GM18507 (cell line): ENCODE data around the gene MAD1L1.
"Not testable (repeated sequence)": the region's sequence is repeated elsewhere in the genome, so short reads cannot be mapped to it uniquely, and the experiment has no call there.

Source experiments
- DNase-seq: peaks from one replicate; pipeline ENCODE4 v3.0.0; 2011; ENCODE audit warnings: low read depth; ENCODE audit not compliant: insufficient read length; ENCODE audit errors: extremely low spot score
- FAIRE-seq: peaks from 2 replicates; lab custom pipeline; 2011; peaks lifted over from hg19 to GRCh38; lab: Jason Lieb, UNC

The MAD1L1 gene

DNA sequence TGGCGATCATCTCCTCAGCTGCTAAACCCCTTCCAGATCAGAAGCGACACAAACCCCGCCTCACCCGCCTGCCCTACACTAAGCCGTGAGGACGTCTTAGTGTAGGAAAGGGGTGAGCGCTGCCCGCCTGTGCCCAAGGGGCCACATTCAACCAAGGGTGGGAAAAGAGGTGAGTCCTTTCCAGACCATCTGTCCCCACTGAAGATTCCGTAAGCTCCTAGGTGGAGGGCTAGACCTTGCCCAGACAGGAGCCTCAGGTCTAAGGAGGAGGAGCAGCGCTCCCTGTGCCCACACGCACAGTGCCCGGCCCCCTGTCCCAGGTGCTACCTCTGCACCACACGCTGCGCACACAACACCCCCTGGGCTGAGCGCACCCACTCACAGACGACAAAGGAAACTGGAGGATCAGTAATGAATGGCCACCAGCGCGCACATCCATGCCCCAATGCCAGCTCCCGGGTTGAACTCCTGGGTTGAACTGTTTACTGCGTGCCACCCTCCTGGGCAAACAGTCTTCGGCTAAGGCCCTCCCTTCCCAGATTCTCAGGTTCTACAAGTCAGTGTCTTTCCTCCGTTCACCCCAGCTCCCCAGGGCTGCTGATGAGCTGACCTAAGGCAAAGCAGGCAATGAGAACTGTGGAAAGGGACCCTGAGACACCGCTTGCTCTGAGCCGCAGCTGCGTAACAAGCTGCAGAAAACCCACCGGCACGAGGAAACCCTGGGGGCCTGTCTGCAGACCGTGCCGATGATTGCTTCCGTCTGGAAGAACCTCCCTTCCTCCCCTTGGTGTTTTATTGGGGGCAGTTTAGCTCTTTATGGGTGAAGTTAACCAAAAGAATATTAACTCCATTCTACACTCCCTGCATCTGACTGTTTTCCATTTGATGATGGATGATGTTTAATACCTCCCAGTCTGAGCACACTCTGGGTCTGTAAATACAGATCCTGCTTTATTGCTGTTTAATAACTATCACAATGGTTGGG is 185.9 kb downstream of the MAD1L1 start:
- DNase-seq, result no peak
- no peak for FAIRE-seq

DNA sequence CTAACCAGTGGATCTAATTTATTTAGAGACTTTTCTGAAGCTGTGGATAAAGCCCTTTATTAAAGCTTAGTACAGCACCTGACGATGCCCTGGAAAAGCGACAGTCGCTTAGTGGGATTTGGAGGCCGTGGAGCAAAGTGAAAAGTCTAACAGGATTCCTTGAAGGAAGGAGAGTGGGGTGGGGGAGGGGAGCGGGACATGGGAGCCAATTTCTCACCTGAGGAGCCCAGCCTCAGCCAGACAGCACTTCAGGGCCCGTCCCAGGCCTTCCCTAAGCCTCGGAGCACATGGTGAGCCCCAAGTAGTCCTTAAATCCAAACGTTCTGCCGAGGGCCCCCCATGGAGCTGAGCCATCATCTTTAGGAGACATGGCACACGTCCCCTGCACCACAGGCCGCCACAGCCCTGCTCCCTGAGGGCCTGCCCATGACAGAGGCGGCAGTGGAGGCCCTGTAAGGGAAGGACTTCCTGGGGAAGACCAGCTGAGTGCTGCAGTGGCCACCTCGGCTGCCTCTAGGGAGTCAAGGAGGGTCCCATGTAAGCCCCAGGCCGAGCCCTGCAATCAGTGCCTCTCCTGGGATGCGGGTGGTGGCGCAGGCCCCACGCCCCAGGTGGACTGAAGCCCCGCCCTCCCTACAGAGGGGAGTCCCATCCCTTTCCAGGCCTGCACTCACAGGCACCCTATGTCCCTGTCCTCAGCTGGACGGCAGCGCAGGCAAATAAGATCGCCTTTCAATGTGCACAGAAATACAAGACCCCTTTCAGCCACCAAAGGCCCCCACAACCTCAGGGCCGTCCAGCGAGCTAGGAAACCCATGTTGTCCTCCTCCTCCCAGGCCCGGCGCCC is 187.0 kb downstream of the MAD1L1 start:
- FAIRE-seq (no peak), DNase-seq (no peak)

DNA sequence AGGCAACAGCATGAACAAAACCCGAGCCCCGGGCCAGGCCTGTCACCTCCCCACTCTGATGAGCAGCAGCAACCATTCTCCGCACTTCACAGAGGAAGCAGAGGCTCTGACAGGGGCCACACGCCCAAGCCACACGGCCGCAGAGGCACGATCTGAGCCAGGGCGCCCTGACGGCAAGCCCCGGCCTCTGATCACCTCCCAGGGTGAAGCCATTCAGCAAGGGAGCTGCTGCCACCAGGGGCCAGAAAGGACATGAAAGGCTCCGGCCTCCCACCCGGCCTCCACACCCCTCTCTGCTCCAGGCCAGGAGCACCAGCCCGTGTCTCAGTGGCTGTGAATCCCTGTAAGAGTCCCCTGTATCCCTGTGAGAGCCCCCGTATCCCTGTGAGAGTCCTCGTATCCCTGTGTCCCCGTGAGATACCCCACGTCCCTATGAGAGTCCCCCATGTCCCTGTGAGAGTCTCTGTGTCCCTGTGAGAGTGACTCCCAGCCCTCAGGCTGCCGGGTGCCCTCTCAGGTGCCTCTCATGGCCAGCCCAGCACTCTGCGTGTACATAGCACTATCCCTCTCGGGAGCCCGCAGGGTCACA is 187.8 kb downstream of the MAD1L1 start:
- DNase-seq, result no peak
- FAIRE-seq, result no peak

DNA sequence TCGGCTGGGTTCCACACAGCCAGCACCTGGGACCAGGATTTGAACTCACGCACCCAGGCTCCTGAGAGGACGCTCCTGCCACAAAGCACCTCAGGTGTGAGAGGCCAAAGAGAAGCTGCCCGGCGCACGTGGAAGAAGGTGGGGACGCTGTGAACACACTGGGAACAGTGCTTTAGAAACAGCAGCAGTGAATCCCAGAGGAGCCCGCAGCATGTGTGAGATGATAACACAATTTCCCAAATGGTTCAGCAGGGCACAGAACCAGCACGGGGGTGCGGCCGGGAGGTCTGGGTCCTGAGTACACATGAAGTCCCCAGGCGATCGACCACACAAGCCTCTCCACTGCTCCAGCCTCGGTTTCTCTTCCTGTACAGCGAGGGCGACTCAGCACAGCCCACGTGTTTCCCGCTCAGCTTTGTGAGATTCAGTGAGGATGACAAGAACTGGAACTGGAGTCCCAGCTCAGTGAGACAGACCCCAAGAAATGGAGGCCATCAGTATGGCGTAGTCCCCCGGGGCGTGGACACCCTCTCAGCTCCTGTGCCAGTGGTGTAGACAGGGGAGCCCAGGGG is 188.3 kb downstream of the MAD1L1 start:
- DNase-seq (no peak), FAIRE-seq (no peak)

DNA sequence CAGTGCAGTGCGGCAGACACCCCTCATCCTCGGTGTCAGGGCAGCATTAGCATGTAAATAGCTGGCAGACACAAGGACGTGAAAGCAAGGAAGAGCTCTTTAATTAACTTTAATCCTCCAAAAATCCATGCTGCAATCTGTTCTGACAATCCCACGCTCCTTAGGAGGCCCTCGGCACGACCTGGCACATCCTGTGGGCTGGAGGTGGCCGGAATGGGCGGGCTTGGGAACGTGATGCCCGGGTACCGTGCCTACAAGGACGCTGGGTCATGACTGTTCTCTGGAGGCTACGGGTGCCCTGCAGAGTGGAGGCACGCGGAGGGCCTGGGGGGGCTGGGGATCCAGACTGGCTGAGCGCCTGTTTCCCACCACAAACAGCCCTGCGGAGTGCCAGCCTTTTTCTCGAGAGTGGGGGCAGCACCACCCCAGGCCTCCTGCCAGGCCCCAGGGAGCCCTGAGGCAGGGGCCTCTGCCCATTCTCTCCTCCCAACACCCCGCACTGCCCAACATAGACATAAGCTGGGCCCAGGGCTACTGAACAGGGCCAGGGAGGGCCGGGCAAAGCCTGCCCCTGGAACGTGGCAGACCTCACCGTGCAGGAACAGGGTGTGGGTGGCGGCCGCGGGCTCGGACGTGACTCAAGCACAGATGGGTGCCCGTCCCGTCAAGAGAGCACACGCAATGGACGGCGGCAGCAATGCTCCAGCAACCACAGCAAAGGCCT is 189.3 kb downstream of the MAD1L1 start:
- DNase-seq (no peak), FAIRE-seq (no peak)

DNA sequence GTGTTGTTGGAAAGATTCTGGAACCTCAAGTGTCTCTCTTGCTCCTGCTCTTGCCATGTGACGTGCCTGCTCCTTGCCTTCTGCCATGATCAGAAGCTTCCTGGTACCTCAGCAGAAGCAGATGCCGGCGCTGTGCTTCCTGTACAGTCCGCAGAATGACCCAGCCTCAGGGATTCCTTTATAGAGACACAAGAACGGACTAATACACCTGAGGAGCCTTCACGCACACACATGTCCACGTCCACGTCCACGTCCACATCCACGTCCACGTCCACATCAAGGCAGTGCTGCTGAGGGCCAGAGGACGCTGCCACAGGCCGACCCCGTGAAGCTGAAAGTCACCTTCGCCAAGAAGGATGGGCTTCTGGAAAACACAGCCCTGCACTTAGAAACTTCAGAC is 190.1 kb downstream of the MAD1L1 start:
- FAIRE-seq, result no peak

DNA sequence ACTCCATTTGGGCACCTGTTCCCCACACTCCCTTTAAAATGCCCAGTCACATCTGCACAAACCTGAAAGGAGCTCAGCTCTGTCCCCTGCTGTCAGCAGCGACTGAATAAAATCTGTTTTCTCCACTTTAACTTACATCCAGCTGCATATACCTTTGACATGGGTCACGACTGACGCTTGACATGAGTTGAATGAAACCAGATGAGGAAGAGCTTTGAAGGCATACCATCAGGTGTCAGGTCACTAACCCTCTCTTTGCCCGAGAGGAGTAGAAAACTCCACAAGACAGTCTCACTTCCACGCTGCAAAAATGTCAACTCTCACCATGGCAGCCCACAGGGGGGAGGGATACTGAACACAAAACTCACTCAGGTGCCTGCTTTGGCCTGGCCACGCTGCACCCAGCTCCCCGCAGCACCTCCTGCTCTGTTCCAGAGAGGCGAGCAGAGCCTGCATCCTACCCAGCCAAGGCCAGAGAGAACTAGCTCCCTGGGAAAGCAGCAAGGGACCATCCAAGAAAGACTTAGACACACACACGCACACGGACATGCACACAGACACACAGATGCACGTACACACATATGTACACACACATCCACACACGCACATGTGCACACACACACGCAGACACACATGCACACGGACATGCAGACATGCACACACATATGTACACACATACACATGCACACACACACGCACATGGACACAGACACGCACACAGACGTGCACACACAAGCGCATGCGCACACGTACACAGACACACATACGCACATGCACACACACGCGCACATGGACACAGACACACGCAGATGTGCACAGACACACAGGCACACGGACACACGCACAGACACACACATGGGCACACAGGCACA is 191.0 kb downstream of the MAD1L1 start:
- FAIRE-seq, result no peak

More for the DNA sequence above, 190.1 kb downstream of the MAD1L1 start:
- DNase-seq, result no peak

DNA sequence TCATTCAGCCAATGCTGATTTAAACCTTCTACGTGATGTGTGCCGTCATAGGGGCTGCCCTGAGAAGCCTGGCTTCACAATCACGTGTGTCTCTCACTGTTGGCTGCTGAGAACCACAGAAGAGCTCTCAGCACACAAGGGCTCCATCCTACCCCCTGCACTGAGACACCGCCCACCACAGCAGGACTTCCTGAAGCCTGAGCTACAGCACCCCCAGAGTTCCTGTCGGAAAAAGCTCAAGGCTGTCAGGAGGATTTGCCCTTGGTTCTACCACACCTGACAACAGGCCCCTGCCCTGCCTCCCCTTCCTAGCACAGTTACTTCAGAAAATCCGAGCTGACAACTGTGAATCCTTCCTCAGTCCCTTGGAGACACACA is 191.9 kb downstream of the MAD1L1 start:
- DNase-seq (no peak), FAIRE-seq (no peak)

More for the DNA sequence above, 191.0 kb downstream of the MAD1L1 start:
- no peak for DNase-seq

DNA sequence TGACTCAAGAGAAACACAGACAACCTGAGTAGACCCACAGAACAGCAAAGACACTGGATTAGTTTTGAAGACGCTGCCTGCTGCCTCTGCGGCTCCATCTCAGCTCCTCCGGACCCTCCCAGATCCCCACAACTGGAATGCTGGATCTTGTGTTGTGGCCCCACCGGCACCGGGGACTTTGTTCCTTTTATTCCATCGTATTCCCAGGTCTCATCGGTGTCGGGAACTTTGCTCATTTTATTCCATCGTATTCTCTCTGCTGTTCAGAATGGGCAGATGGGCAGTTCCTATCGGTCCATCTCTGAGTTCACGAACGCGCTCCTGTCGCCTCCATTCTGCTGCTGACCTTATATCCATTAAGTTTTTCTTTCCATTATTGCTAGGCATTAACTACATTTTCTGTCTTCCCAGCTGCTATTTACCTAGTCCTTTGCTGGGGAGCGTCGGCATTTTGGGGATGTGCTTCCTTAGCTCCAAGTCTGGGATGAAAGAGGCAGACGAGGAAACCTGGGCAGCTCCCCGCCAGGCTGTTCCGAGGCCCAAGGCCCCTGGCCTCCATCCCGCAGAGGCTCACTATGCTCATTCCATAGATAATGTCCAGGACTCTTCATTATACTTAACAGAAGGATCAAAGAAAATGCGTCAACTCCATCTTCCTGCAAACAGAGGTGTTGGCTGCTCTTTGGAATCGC is 192.4 kb downstream of the MAD1L1 start:
- DNase-seq, result no peak
- no peak for FAIRE-seq

DNA sequence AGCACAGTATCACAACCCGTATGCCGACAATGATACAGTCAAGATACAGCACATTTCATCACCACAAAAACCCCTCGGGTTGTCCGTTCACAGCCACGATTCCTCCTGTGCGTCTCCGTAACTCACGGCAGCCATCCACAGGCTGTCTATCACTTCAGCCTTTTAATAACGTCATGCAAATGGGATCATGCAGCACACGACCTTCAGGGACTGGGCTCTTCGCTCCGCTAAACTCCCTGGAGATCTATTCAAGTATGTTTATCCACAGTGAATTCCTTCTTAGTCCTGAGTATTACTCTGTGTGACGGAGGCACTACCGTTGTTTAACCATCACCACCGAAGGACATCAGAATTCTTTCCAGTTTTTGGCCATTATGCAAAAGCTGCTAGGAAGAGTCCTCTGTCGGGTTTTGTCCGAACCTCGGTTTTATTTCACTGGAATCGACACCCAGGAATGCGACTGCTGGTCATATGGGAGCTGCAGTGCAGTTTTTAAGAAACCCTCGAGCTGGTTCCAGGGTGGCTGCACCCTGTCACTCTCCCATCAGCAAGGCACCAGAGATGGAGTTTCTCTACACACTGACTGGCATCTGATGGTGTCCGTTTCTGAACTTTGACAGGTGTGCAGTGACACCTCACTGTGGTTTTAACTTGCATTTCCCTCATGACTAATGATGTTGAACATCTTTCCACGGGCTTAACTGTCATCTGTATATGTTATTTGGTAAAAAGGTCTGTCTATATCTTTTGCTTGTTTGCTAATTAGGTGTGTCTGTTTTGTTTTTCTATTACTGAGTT is 193.6 kb downstream of the MAD1L1 start:
- DNase-seq (no peak), FAIRE-seq (peak; percentile 79)

DNA sequence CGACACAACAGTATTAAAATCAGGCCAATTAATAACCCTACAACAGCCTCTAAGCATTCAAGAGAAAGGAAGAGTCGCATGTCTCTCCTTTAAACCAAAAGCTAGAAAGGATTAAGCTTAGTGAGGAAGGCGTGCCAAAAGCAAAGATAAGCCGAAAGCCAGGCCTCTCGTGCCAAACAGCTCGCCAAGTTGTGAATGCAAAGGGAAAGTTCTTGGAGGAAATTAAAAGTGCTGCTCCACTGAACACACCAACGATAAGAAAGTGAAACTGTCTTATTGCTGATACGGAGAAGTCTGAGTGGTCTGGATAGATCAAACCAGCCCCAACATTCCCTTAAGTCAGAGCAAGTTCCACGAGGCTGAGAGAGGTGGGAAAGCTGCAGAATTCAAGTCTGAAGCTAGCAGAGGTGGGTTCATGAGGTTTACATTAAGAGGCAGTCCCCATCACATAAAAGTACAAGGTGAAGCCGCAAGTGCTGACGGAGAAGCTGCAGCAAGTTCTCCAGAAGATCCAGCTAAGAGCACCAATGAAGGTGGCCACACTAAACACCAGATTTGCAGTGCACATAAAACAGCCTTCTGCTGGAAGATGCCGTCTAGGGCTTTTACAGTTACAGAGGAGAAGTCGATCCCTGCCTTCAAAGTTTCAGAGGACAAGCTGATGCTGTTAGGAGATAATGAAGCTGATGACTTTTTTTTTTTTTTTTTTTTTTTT is 194.8 kb downstream of the MAD1L1 start:
- no peak for DNase-seq
- FAIRE-seq, result peak; percentile 87

DNA sequence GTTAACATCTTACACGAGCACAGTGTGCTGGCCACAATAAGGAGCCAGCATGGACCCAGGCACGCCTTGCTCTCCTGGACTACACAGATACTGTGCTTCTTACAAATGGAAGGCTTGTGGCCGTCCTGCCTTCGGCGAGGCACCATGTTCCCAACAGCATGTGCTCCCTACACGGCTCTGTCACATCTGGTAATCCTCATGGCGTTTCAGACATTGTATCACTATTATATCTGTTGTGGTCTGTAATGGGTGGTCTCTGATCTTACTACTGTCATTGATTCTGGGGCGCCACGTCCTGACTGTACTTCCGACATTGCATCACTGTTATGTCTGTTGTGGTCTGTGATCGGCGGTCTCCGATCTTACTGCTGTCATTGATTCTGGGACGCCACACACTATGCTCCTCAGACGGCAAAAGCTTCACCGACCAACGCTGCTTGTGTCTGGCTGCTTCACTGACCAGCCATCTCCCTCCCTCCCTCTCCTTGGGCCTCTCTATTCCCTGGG is 195.4 kb downstream of the MAD1L1 start:
- FAIRE-seq, result no peak
- DNase-seq, result no peak

DNA sequence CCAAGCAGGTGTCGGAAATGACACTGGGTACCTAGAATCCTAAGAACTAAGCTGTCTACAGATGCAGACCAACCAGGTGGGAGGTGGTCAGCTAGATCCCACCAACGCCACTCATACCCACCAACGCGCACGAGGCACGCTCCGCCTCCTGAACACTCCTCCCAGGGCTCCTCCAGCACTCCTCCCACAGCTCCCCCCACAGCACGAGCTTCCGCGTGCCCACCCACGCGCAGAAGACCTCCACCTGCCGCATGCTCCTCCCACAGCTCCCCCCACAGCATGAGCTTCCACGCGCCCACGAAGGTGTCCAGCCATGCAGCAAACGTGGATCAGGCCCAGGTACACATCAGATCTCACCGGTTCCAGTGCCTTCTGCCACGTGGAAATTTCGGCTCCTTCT is 196.0 kb downstream of the MAD1L1 start:
- no peak for FAIRE-seq
- DNase-seq, result no peak

DNA sequence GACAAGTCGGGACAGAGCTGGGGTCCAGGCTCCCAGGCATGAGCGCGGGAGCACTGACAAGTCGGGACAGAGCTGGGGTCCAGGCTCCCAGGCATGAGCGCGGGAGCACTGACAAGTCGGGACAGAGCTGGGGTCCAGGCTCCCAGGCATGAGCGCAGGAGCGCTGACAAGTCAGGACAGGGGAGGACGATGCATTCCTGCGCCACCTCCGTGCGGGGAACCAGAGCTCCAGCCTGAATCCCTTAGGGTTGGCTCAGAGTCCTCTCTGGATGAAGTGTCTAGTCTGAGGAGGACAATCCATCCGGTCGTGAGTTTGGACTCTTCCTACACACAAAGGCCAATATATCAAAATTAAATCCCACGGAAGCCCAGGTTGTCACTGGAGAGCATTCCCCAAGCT is 196.5 kb downstream of the MAD1L1 start:
- not testable (repeated sequence) for DNase-seq, FAIRE-seq

DNA sequence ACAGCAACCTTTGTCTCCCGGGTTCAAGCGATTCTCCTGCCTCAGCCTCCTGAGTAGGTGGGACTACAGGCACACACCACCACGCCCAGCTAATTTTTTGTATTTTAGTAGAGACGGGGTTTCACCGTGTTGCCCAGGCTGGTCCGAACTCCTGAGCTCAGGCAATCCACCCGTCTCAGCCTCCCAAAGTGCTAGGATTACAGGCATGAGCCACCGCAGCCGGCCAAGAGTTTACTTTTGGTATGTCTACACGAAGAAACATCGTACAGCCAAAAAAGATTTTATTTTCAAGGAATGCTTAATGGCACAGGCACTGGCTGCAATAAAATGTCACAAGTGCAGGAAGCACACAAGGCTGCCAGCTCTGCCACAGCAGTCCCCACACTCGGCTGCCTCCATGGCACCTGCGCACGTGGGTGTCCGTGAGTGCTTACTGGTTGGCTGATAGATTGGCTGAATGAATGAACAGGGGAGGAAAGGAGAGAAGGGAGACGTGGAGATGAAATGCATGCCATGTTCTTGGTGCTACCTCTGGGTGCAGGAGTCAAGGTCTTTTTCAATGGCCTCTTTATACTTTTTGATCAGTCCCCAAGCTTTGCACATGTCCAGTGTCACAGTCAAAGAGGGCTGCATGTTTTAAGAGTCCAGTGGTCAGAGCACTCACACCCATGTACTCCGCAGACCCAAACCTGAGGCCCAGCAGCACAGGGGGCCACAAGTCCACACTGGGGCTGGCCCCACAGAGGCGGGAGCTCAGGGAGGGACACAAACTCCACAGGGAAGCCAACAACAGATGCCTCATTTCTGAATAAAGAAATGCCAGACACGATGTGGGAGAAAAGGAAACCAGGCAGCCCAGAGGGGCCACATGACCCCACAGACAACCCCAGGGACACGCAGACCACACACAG is 198.2 kb downstream of the MAD1L1 start:
- DNase-seq, result no peak
- no peak for FAIRE-seq
